GM23248 (cell line): ENCODE data around the gene GRIN2C. TPM values are rescaled to one million over a fixed set of nuclear protein-coding genes. Genes with fewer than 3 reads are reported as not detected.
A peak's percentile ranks its signal among the peaks of the same experiment; 100 is the strongest.

Experiments
- DNase-seq: peaks from one replicate; pipeline ENCODE4 v3.0.0-alpha.2; 2015
- H2AFZ ChIP-seq: fragments of 200-600 bp; sonication (generic); 2 replicates; pipeline ENCODE4 v1.6.1; 2016; ENCODE audit warnings: antibody characterized with exemption
- H3F3A ChIP-seq: fragments of 200-600 bp; sonication (generic); 2 replicates; pipeline ENCODE4 v1.6.1; 2016; ENCODE audit warnings: mild to moderate bottlenecking, antibody characterized with exemption, mixed run types; ENCODE audit not compliant: insufficient read depth
- H3K27ac ChIP-seq: fragments of 200-600 bp; sonication (generic); 2 replicates; pipeline ENCODE4 v1.5.1; 2016; ENCODE audit warnings: mild to moderate bottlenecking
- H3K27me3 ChIP-seq: fragments of 200-600 bp; sonication (generic); replicated peaks from 2 replicates; pipeline ENCODE4 v1.6.1; 2016; ENCODE audit warnings: mild to moderate bottlenecking; ENCODE audit not compliant: insufficient read depth
- H3K36me3 ChIP-seq: fragments of 200-600 bp; sonication (generic); 2 replicates; pipeline ENCODE4 v1.6.1; 2016; ENCODE audit warnings: low read depth, mild to moderate bottlenecking
- H3K4me1 ChIP-seq: fragments of 200-600 bp; sonication (generic); 2 replicates; pipeline ENCODE4 v1.6.1; 2016; ENCODE audit warnings: mild to moderate bottlenecking; ENCODE audit not compliant: insufficient read depth
- H3K4me2 ChIP-seq: fragments of 200-600 bp; sonication (generic); one replicate; pipeline ENCODE4 v1.6.1; 2016; ENCODE audit warnings: mild to moderate bottlenecking; ENCODE audit not compliant: unreplicated experiment
- H3K4me3 ChIP-seq: fragments of 200-600 bp; sonication (generic); 2 replicates; pipeline ENCODE4 v1.5.1; 2016; ENCODE audit warnings: mild to moderate bottlenecking
- H3K79me2 ChIP-seq: fragments of 200-600 bp; sonication (generic); 2 replicates; pipeline ENCODE4 v1.6.1; 2016; ENCODE audit warnings: mild to moderate bottlenecking; ENCODE audit not compliant: insufficient read depth
- H3K9ac ChIP-seq: fragments of 200-600 bp; sonication (generic); 2 replicates; pipeline ENCODE4 v1.6.1; 2016; ENCODE audit warnings: mild to moderate bottlenecking
- H3K9me2 ChIP-seq: fragments of 200-600 bp; sonication (generic); 2 replicates; pipeline ENCODE4 v1.6.1; 2016; ENCODE audit warnings: mixed run types, mild to moderate bottlenecking, moderate library complexity; ENCODE audit not compliant: insufficient read depth
- H3K9me3 ChIP-seq: fragments of 200-600 bp; sonication (generic); one replicate; pipeline ENCODE4 v1.6.1; 2017; ENCODE audit warnings: low read depth
- H4K20me1 ChIP-seq: fragments of 200-600 bp; sonication (generic); 2 replicates; pipeline ENCODE4 v1.6.0; 2016; ENCODE audit not compliant: insufficient read depth
- EZH2 ChIP-seq: fragments of 200-600 bp; sonication (generic); IDR thresholded peaks from 2 replicates; pipeline ENCODE4 v1.6.1; 2018; ENCODE audit warnings: antibody characterized with exemption, mild to moderate bottlenecking; ENCODE audit not compliant: insufficient read depth, poor library complexity, severe bottlenecking
- EZH2phosphoT487 ChIP-seq: fragments of 200-600 bp; sonication (generic); IDR thresholded peaks from 2 replicates; pipeline ENCODE4 v1.6.1; 2018; ENCODE audit warnings: antibody characterized with exemption, moderate library complexity, mild to moderate bottlenecking, low read depth; ENCODE audit not compliant: insufficient read depth
- WGBS, 2 experiments: methylation state at CpG; one replicate each; pipeline ENCODE4 v1.1.6; 2015 to 2017; ENCODE audit warnings: low lambda C conversion rate in 2 of 2, low coverage in 1 of 2; ENCODE audit errors: missing lambda C conversion rate in 2 of 2; 5-methylcytosine and 5-hydroxymethylcytosine counted together
- in situ Hi-C: fragments of 300-500 bp; cut with MboI; formaldehyde crosslinking; loops from 2 replicates; pipeline ENCODE4 v1.15.0; 2020
- polyA plus RNA-seq: library from polyadenylated mRNA; unstranded; fragments of >200 nt; fragmentation: Nextera tagmentation; extraction: Ambion mirVana; gene quantifications from 2 replicates; pipeline ENCODE4 v1.2.1, GENCODE V29; 2016
- total RNA-seq: library from RNA; depleted of rRNA; stranded (reverse); fragments of >200 nt; shearing (Covaris generic); gene quantifications from 2 replicates; pipeline ENCODE4 v1.2.3, GENCODE V29; 2014

The GRIN2C gene
- total and polyA plus RNA-seq, 2 experiments from 2014 or later: not detected

DNA sequence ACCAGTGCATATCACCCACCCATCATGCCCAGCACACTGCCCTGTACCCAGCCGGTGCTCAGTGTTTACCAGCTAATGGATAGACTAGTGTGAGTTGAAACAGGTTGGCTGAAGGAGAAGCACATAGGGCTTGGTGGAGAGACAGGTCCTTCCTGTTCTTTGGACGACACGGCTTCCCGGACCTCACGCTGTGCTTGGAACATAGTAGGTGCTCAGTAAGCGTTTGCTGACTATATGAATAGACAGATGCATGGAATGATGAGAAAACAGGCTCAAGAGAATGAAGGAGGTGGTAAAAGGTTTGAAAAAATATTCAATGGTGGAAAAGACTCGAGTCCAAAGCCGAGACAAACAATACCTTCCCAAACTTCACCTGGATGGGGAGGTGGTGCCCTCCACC is 40.5 kb upstream of the GRIN2C start:
- no peaks in the 10 kb centered on the region for H3K79me2 ChIP-seq
- in situ Hi-C loops: no loop called here
- H3K4me3 ChIP-seq: no peak overlapping the region
- H2AFZ ChIP-seq: no peak overlapping the region
- H3F3A ChIP-seq: no peaks in the 10 kb centered on the region
- peaks cover 44% of the 10 kb centered on the region for H3K27me3 ChIP-seq
- H3K4me1 ChIP-seq: no peaks in the 10 kb centered on the region
- TF ChIP-seq EZH2: no peak
- H4K20me1 ChIP-seq: no peaks in the 10 kb centered on the region
- no peaks in the 10 kb centered on the region for H3K36me3 ChIP-seq
- DNase-seq: no peak
- H3K9me2 ChIP-seq: no peaks in the 10 kb centered on the region
- no peak overlapping the region for H3K4me2 ChIP-seq
- no peak overlapping the region for H3K27ac ChIP-seq
- WGBS, 2 experiments: 76 to 84% methylated on average over 8 of the region's 8 CpGs
- H3K9me3 ChIP-seq: no peaks in the 10 kb centered on the region
- H3K9ac ChIP-seq: no peak overlapping the region

DNA sequence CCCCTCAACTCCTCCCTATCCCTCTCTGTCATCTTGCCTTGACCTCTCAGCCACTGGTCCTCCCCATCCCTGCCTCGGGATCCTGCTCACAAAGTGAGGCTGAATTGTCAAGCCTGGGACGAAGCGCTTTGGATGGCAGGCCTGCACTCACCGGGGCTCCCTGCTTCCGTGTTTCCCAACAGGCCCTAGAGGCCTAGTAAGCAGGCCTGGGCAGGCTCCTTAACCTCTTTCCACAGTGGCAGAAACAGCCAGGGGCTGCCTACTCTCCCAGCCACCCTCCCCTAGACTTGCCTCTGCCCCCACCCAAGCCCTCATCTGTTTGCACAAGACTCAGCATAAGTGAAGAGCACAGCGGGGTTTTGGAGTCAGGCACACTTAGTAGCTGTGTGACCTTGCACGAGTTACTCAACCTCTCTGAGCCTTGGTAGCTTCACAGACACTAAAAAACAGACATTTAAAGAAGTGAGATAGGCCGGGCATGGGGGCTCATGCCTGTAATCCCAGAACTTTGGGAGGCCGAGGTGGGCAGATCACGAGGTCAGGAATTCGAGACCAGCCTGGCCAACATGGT is 38.8 kb upstream of the GRIN2C start:
- DNase-seq: no peak
- Histone ChIP-seq H3K4me1 (no peaks in the 10 kb centered on the region), H3K9me3 (no peaks in the 10 kb centered on the region), H2AFZ (no peak overlapping the region), H3K4me2 (no peak overlapping the region), H3K9me2 (no peaks in the 10 kb centered on the region), H4K20me1 (no peaks in the 10 kb centered on the region), H3K27me3 (peaks cover 55% of the 10 kb centered on the region), H3K9ac (no peak overlapping the region), H3F3A (no peaks in the 10 kb centered on the region), H3K27ac (no peak overlapping the region), H3K36me3 (no peaks in the 10 kb centered on the region), H3K79me2 (no peaks in the 10 kb centered on the region), H3K4me3 (no peak overlapping the region)
- TF ChIP-seq EZH2phosphoT487: no peak
- no peak for TF ChIP-seq EZH2
- in situ Hi-C loops: no loop called here
- WGBS, 2 experiments: 71 to 74% methylated on average over 11 of the region's 11 CpGs

DNA sequence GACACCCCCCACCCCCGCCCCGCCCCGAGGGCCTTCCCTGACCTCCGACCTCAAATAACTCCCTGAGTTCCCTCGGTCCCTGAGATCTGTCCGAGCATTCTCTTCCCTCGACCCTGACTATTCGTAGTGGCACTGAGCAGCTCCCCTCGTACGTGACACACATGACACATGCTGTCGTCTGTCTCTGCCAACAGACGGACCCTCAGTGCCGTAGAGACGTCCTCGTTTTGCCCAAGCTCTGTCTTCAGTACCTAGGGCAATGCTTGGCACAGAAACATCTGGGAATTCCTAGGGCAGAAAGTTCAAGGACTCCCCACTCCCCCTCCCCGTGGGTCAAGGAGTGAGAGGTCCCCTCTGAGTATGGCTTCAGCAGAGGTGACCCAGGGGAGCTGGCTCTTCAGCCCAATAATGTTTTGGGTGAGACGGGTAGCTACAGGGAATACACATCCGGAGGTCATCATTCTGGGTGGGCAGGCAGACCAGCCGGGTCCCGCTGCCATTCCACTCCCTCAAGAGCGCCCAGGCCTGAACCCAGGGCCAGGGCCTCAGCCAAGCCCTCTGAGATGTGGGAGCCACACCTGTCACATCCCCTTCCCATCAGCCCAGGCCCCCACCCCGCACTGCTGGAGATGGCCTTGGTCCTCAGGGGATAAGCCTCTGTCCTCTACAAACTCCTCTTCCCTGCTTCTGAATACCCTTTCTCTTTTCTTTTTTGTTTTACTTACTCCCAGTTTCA is 34.4 kb upstream of the GRIN2C start:
- DNase-seq: no peak
- 21 to 24% methylated on average over 21 of the region's 22 CpGs for WGBS, 2 experiments
- TF ChIP-seq EZH2phosphoT487: no peak
- TF ChIP-seq EZH2: no peak

DNA sequence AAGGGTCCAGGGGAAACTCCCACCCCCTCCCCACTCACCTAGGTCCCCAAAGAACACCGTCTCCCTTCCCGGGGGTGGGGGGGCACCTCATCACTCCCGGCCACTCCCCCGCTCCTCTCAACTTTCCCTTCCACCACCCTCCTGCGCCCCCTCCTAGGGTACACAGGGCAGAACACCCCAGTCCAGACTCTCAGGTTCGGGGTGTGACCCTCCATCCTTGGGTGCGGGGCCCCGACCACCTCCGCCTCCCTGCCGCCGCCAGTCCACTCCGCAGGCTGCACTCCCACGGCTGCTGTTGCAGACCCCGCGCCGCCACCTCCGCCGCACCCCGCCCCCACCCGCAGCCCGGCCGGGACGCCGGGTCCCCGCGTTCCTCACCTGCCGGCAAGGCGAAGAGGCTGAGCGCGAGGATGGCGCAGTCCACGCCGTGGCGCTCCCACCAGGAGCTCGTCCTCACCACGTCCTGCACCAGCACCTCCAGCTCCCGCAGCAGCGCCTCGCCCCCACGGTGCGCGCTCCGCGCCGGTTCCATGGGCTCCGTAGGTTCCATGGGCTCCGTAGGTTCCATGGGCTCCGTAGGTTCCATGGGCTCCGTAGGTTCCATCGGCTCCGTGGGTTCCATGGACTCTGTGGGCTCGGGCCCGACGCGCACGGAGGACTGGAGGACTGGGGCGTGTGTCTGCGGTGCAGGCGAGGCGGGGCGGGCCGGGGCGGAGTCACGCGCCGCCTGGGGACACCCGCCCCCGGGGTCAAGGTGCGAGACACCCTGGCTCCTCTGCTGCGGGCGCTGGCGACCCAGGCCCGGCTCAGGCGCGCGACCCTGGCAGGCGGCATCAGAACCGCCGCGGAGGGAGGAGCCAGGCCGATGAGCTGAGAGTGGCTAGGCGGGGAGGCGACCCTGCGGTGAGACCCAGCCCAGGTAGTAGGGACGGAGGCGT is 33.6 kb upstream of the GRIN2C start, which contains the start of gene FADS6:
FADS6 (minus strand) TSS at position 660 of the 938 bp plus-strand sequence; CDS start at position 622, 38 bp downstream.
- no peak within 1 kb of the TSS for H3K27ac ChIP-seq
- peak; percentile 81 for TF ChIP-seq EZH2
- TF ChIP-seq EZH2phosphoT487: no peak
- no peaks in the 10 kb centered on the region for H4K20me1 ChIP-seq
- no peaks in the 10 kb centered on the region for H3K9me3 ChIP-seq
- H3K27me3 ChIP-seq: peaks cover 69% of the 10 kb centered on the region
- H3K4me3 ChIP-seq: 0 out of 2 replicates have a peak within 1 kb of the TSS, but pooled peaks have one; percentile 37
- 7 to 9% methylated on average over 59 to 74 of the region's 86 CpGs for WGBS, 2 experiments
- no peaks in the 10 kb centered on the region for H3F3A ChIP-seq
- no peaks in the 10 kb centered on the region for H3K4me1 ChIP-seq
- in situ Hi-C loops: no loop called here
- peak; percentile 4 for DNase-seq
- H2AFZ ChIP-seq: peak within 1 kb of the TSS; percentile 48; the same call in 1 of the 2 replicates
- H3K79me2 ChIP-seq: no peaks in the 10 kb centered on the region
- H3K36me3 ChIP-seq: no peaks in the 10 kb centered on the region
- peak within 1 kb of the TSS; percentile 7 for H3K4me2 ChIP-seq
- H3K9ac ChIP-seq: no peak within 1 kb of the TSS
- no peaks in the 10 kb centered on the region for H3K9me2 ChIP-seq

More for the DNA sequence above, 34.4 kb upstream of the GRIN2C start:
- H3K4me3 ChIP-seq: no peak overlapping the region
- in situ Hi-C loops: no loop called here
- H3K9me3 ChIP-seq: no peaks in the 10 kb centered on the region
- no peaks in the 10 kb centered on the region for H3K36me3 ChIP-seq
- no peak overlapping the region for H3K4me2 ChIP-seq
- H3K27me3 ChIP-seq: peaks cover 62% of the 10 kb centered on the region
- H3K9ac ChIP-seq: no peak overlapping the region
- H3K79me2 ChIP-seq: no peaks in the 10 kb centered on the region
- no peak overlapping the region for H3K27ac ChIP-seq
- no peaks in the 10 kb centered on the region for H3F3A ChIP-seq
- no peaks in the 10 kb centered on the region for H3K4me1 ChIP-seq
- H3K9me2 ChIP-seq: no peaks in the 10 kb centered on the region
- H2AFZ ChIP-seq: no peak overlapping the region
- H4K20me1 ChIP-seq: no peaks in the 10 kb centered on the region
